GM18505 (cell line): ENCODE results near the gene STAU1.
"Not testable (repeated sequence)": the region's sequence is repeated elsewhere in the genome, so short reads cannot be mapped to it uniquely, and the experiment has no call there.

Source experiments
- ATAC-seq: cut with Tn5 transposase; IDR thresholded peaks from one replicate; pipeline ENCODE4 v1.9.1; 2021; ENCODE audit not compliant: unreplicated experiment
- POLR2A ChIP-seq: IDR thresholded peaks from 4 replicates; pipeline ENCODE4 v1.6.1; 2011; ENCODE audit warnings: borderline replicate concordance; ENCODE audit not compliant: insufficient read depth, insufficient read length; ENCODE audit errors: extremely low read depth

The STAU1 gene

GRCh38 chr20:49103647-49104364, 84.3 kb downstream of the STAU1 start:
- no peak for TF ChIP-seq POLR2A
- ATAC-seq = no peak

- no peak for ATAC-seq
- no peak for TF ChIP-seq POLR2A
Observed at GRCh38 chr20:49103019-49103418, 85.1 kb downstream of the STAU1 start.

DNA sequence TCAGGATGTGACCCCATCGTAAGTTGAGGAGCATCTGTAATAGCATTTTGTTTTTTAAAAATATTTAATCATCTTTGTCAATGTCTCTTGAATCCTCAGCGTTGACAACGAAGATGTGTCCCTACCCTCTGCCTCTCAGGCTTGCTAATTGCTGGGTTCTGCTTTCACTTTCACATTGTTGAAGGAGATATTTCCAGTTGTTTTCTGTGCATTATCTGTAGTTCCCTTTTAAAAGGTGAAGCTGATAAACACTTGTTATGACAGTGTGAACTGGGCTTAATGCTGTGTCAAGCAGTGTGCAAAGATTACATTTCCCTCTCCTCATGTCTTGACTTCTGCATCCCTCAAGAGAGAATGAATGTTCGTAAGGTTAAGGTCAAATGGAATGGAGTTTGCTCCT, 87.2 kb downstream of the STAU1 start:
- no peak for TF ChIP-seq POLR2A
- no peak for ATAC-seq

- not testable (repeated sequence) for ATAC-seq
Observed at GRCh38 chr20:49100292-49100691, 87.8 kb downstream of the STAU1 start.

GRCh38 chr20:49099011-49099410, 89.1 kb downstream of the STAU1 start:
- no peak for ATAC-seq
- no peak for TF ChIP-seq POLR2A

DNA sequence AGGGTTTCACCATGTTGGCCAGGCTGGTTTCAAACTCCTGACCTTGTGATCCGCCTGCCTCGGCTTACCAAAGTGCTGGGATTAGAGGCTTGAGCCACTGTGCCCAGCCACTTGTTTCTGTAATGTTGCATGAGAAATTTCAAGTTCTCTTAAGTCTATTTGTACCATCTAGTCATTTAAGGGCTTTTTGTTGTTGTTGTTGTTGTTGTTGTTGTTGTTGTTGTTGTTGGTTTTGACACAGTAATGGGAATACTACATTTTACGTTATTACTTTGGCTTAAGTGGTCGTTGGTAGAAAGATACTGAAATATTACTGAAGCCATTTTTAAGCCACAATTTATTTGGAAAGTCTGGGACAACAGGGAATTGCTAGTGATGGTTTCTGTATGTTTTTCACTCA, 90.0 kb downstream of the STAU1 start:
- TF ChIP-seq POLR2A = no peak
- ATAC-seq = no peak

DNA sequence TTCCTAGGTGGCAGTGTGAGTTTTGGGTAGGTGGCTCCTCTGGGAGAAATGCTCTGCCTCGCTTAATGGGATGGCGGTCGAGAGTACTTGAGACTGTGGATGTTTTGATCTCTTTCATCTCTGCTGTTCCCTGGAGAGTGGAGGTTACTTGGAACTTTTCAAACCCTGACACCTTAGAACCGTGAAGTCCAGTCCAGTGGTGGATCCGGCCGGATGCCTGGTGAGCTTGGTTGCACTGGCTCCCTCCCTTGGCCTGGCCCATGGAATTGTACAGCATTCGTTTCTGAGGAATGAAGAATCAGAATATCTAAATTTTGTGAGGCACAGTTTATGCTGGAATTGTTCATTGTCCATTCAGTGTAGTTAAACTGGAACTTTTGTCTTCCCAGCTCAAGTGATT, 91.0 kb downstream of the STAU1 start:
- no peak for TF ChIP-seq POLR2A
- ATAC-seq = no peak

- no peak for ATAC-seq
- no peak for TF ChIP-seq POLR2A
Observed at GRCh38 chr20:49096203-49096730, 91.9 kb downstream of the STAU1 start.

DNA sequence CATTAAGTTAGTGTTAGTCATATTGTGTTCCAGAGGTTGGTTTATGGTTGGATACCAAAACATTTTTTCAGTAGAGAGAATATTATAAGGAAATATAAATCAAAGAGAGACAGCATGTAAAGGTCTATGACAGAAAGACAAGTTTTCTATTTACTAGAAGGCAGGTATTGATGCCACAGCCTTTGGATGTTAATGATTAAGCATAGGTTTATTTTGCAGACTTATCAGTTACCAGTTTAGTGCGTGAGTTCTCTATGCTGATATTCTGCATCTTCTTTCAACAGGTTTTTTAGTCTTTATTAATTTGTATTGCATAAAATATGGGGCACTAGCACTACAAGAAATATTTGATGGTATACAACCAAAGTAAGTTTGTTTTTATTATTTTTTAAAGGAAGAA, 96.4 kb downstream of the STAU1 start:
- no peak for TF ChIP-seq POLR2A
- no peak for ATAC-seq

- TF ChIP-seq POLR2A = no peak
- ATAC-seq = no peak
Observed at GRCh38 chr20:49091104-49091503, 97.0 kb downstream of the STAU1 start.

DNA sequence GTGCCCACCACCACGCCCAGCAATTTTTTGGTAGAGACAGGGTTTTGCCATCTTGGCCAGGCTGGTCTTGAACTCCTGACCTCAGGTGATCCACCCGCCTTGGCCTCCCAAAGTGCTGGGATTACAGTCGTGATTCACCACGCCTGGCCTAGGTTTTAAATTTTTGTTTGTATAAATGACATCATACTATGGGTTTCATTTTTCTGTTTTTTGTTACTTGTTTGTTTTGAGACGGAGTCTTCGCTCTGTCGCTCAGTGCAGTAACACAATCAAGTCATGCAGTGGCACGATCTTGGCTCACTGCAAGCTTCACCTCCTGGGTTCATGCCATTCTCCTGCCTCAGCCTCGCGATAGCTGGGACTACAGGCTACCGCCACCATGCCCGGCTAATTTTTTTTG, 105.8 kb downstream of the STAU1 start:
- not testable (repeated sequence) for ATAC-seq

DNA sequence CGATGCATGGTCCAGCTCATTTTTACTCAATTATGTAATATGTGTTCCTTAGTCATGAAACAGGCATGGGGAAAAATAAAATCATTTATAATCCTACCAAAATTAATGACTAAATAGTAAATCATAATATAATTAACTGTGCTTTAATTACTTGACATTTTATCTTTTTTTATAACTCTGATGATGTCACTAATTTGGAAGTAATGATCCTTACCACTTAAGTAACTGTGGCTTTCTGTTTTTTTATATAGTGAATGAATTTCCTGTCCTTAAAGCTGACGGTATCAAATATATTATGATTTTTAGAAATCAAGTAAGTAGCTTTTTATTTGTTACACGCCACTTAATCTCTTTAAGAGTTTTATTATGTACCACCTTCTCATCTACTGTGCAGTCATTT, 109.8 kb downstream of the STAU1 start:
- ATAC-seq = no peak
- TF ChIP-seq POLR2A = no peak

DNA sequence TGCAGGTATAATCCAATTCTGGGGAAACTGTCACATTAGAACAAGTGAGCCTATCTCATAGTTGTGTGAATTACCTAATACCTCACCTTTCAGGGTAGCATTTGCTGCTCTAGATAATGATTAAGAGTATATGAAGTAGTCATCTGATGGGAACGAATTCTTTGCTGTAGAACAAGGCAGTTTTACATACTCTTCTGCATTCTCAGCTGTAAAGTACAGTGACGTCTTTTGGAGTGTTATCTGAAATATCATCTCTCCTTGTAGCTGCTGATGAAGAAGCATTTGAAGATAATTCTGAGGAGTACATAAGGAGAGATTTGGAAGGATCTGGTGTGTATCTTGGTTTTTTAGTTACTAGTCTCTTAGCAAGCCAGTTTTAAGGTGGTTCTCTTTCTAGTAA, 113.6 kb downstream of the STAU1 start:
- ATAC-seq = no peak
- TF ChIP-seq POLR2A = no peak
